Activated CD8-positive, alpha-beta memory T cell treated with anti-CD3 and anti-CD28 coated beads for 48 hours (primary cell): ENCODE measurements around the gene B3GNT7.
"Not testable (repeated sequence)": the region's sequence is repeated elsewhere in the genome, so short reads cannot be mapped to it uniquely, and the experiment has no call there.

ENCODE experiments used
- DNase-seq, 3 experiments: peaks; one replicate each; pipeline ENCODE4 v3.0.0-alpha.2; 2020; ENCODE audit warnings: low read depth in 2 of 3, low spot score in 2 of 3

B3GNT7 gene

GRCh38 chr2:231364961-231365810 is 30.3 kb upstream of the B3GNT7 start:
- no peak for DNase-seq

- no peak for DNase-seq
Measured at GRCh38 chr2:231367178-231367577, 28.3 kb upstream of the B3GNT7 start.

GRCh38 chr2:231369580-231370428 is 25.7 kb upstream of the B3GNT7 start:
- no peak for DNase-seq

- no peak for DNase-seq
Measured at GRCh38 chr2:231370429-231370748, 25.1 kb upstream of the B3GNT7 start.

GRCh38 chr2:231370749-231371429 is 24.6 kb upstream of the B3GNT7 start:
- no peak for DNase-seq

- DNase-seq, result no peak
Measured at GRCh38 chr2:231371430-231372054, 24.0 kb upstream of the B3GNT7 start.

GRCh38 chr2:231372326-231372725 is 23.2 kb upstream of the B3GNT7 start:
- no peak for DNase-seq

- no peak for DNase-seq
Measured at GRCh38 chr2:231373184-231373583, 22.3 kb upstream of the B3GNT7 start.

GRCh38 chr2:231373786-231374349 is 21.6 kb upstream of the B3GNT7 start:
- DNase-seq, result no peak

- no peak for DNase-seq
Measured at GRCh38 chr2:231374771-231375170, 20.7 kb upstream of the B3GNT7 start.

GRCh38 chr2:231375994-231376615 is 19.4 kb upstream of the B3GNT7 start:
- not testable (repeated sequence) for DNase-seq

- DNase-seq, result no peak
Measured at GRCh38 chr2:231376857-231377256, 18.7 kb upstream of the B3GNT7 start.

GRCh38 chr2:231378026-231378722 is 17.3 kb upstream of the B3GNT7 start:
- DNase-seq, result no peak

- DNase-seq, result no peak
Measured at GRCh38 chr2:231379266-231380215, 16.0 kb upstream of the B3GNT7 start.

GRCh38 chr2:231380307-231380706 is 15.2 kb upstream of the B3GNT7 start:
- DNase-seq, result no peak

- DNase-seq, result no peak
Measured at GRCh38 chr2:231380991-231381847, 14.3 kb upstream of the B3GNT7 start.

- DNase-seq, result no peak
Measured at GRCh38 chr2:231382116-231382515, 13.4 kb upstream of the B3GNT7 start.
